ENCODE results near the gene CARS1. TPM values are rescaled to one million over a fixed set of nuclear protein-coding genes. Genes with fewer than 3 reads are reported as not detected.

The CARS1 gene
- total and polyA plus RNA-seq, 2 of the 4 experiments (the other 2 are of a cell fraction) = 72.7 to 78.3 TPM

DNA sequence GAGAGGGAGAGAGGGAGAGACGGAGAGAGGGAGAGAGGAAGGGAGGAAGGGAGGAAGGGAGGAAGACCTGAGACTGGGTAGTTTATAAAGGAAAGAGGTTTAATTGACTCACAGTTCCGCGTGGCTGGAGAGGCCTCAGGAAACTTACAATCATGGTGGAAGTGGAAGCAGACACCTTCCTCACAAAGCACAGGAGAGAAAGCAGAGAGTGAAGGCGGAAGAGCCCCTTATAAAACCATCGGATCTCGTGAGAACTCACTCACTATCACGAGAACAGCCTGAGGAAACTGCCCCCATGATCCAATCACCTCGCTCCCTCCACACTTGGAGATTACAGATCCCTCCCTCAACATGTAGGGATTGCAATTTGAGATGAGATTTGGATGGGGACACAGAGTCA is 12.2 kb upstream of the CARS1 start:
- H2BK120ac ChIP-seq (ENCODE audit: low read depth, low read length) = no peak overlapping the region
- ATAC-seq (ENCODE audit: low read depth) (no peak), DNase-seq (no peak)
- ChIA-PET POLR2A (ENCODE audit: unreplicated experiment) (no interaction called here), CTCF (no interaction called here)
- no peaks in the 10 kb centered on the region for H3K27me3 ChIP-seq (ENCODE audit: control insufficient read depth, insufficient read depth, low read length)
- no peak overlapping the region for H3K9ac ChIP-seq (ENCODE audit: low read depth, low read length)
- no peak overlapping the region for H2BK20ac ChIP-seq (ENCODE audit: low read depth, low read length)
- no peak overlapping the region for H4K91ac ChIP-seq (ENCODE audit: insufficient read depth, low read depth, low read length)
- no peak overlapping the region for H2AFZ ChIP-seq (replicated peaks; ENCODE audit: low read length, poor library complexity)
- no peak overlapping the region for H2BK5ac ChIP-seq (ENCODE audit: low read depth, low read length, poor library complexity, severe bottlenecking)
- H3K9me3 ChIP-seq (ENCODE audit: control insufficient read depth, insufficient read depth, low read length) = no peaks in the 10 kb centered on the region
- H2AK9ac ChIP-seq (replicated peaks; ENCODE audit: low read depth, low read length, poor library complexity) = no peak overlapping the region
- WGBS, 2 experiments (ENCODE audit: extremely low coverage in 2 of 2, insufficient read length in 1 of 2) = no CpG with 5 or more reads among the region's 8 CpGs
- H3K4me3 ChIP-seq (ENCODE audit: insufficient read depth, low read depth, low read length) = no peak overlapping the region
- no peak overlapping the region for H4K8ac ChIP-seq (ENCODE audit: low read depth in 2 of 2, low read length in 2 of 2)
- no peaks in the 10 kb centered on the region for H3K36me3 ChIP-seq (ENCODE audit: control insufficient read depth, insufficient read depth, low read length)
- H4K5ac ChIP-seq (ENCODE audit: low read depth, low read length) = no peak overlapping the region
- intact Hi-C loops (cut with micrococcal nuclease) (no loop called here), dilution Hi-C loops (cut with HindIII; ENCODE audit: low sequenced_read_pairs, unreplicated experiment) (no loop called here), in situ Hi-C loops (cut with MboI; ENCODE audit: low sequenced_read_pairs) (loop anchor here (25.0 kb wide), 1 partner anchor 343 kb away; no protein-coding TSS in a partner anchor)
- H3K23ac ChIP-seq (ENCODE audit: low read depth, low read length) = no peak overlapping the region
- H3K18ac ChIP-seq (ENCODE audit: low read depth, low read length) = no peak overlapping the region
- H2AK5ac ChIP-seq (ENCODE audit: low read depth, low read length) = no peak overlapping the region
- H4K20me1 ChIP-seq (ENCODE audit: insufficient read depth, low read length) = no peaks in the 10 kb centered on the region
- TF ChIP-seq FOS (IDR thresholded peaks at IDR 0.05; ENCODE audit: low read depth, low read length) (no peak), CEBPB (IDR thresholded peaks at IDR 0.05; ENCODE audit: low read depth, low read length) (no peak), MAZ (IDR thresholded peaks at IDR 0.05; ENCODE audit: borderline replicate concordance, low read depth, low read length) (no peak), POLR2A (IDR thresholded peaks at IDR 0.05; ENCODE audit: low read depth, low read length) (no peak), BHLHE40 (IDR thresholded peaks at IDR 0.05; ENCODE audit: low read depth, low read length) (no peak), MXI1 (IDR thresholded peaks at IDR 0.05; ENCODE audit: borderline replicate concordance, low read depth, low read length) (no peak), MAFK (IDR thresholded peaks at IDR 0.05; ENCODE audit: low read depth, low read length) (no peak), USF2 (IDR thresholded peaks at IDR 0.05; ENCODE audit: low read depth, low read length) (no peak), CHD1 (IDR thresholded peaks at IDR 0.05; ENCODE audit: low read depth, low read length) (no peak), SMC3 (IDR thresholded peaks at IDR 0.05; ENCODE audit: low read depth, low read length) (no peak), RCOR1 (IDR thresholded peaks at IDR 0.05; ENCODE audit: insufficient replicate concordance, low read length) (no peak), ELK1 (IDR thresholded peaks at IDR 0.05; ENCODE audit: borderline replicate concordance, low read depth, low read length) (no peak), RFX5 (IDR thresholded peaks at IDR 0.05; ENCODE audit: low read depth, low read length) (no peak), NFE2L2 (IDR thresholded peaks at IDR 0.05; ENCODE audit: low read depth, low read length) (no peak), CTCF (conservative IDR thresholded peaks at IDR 0.05; ENCODE audit: low read depth, low read length) (no peak), RAD21 (IDR thresholded peaks at IDR 0.05; ENCODE audit: low read length) (no peak)
- no peaks in the 10 kb centered on the region for H3K79me1 ChIP-seq (ENCODE audit: low read depth in 1 of 2, low read length in 2 of 2)
- H3K56ac ChIP-seq (ENCODE audit: extremely low read depth, insufficient read depth, low read length) = no peak overlapping the region
- BruUV-seq (replicated peaks) = no TSS peak
- no peak overlapping the region for H3K4ac ChIP-seq (ENCODE audit: low read depth, low read length)
- H3K9me1 ChIP-seq (ENCODE audit: insufficient read depth, low read length) = no peaks in the 10 kb centered on the region
- H3K27ac ChIP-seq (ENCODE audit: insufficient read depth, low read length) = no peak overlapping the region
- H3K4me1 ChIP-seq (ENCODE audit: control insufficient read depth, insufficient read depth, low read length) = no peaks in the 10 kb centered on the region
- no peak overlapping the region for H3K14ac ChIP-seq (replicated peaks; ENCODE audit: low read depth, low read length)
- H2BK15ac ChIP-seq (ENCODE audit: low read depth, low read length) = no peak overlapping the region
- no peak overlapping the region for H3K4me2 ChIP-seq (ENCODE audit: low read depth, low read length)

Data from IMR-90 (cell line).